IMR-90 (cell line): ENCODE results near the gene NUP50. TPM values are rescaled to one million over a fixed set of nuclear protein-coding genes. Genes with fewer than 3 reads are reported as not detected.

Experiments
- ATAC-seq: fragments of 200-7000 bp; cut with Tn5 transposase; 2 replicates; pipeline ENCODE4 v1.9.1; 2020; ENCODE audit warnings: low read depth, mild to moderate bottlenecking, moderate library complexity
- BruUV-seq: library from RNA; stranded (reverse); fragments of 400-500 nt; replicated peaks from 2 replicates; lab custom pipeline; 2021; lab: Mats Ljungman, UMichigan
- CTCF ChIA-PET: fragments of 300-600 bp; formaldehyde crosslinking; extraction: SDS; loops from one replicate; lab custom pipeline; 2021; ENCODE audit warnings: antibody characterized with exemption; lab: Yijun Ruan, JAX
- POLR2A ChIA-PET: fragments of 300-600 bp; sonication (Branson Sonifier 250); formaldehyde crosslinking; loops from one replicate; lab custom pipeline; 2022; ENCODE audit warnings: antibody characterized with exemption; ENCODE audit not compliant: unreplicated experiment; lab: Charles Lee
- DNase-seq: peaks from one replicate; pipeline ENCODE4 v3.0.0; 2013
- H2AFZ ChIP-seq: replicated peaks from 2 replicates; pipeline ENCODE3; 2013; ENCODE audit warnings: low read length, mild to moderate bottlenecking; ENCODE audit not compliant: poor library complexity
- H2AK5ac ChIP-seq: 2 replicates; pipeline ENCODE4 v1.6.1; 2013; ENCODE audit warnings: low read depth, low read length, inconsistent platforms
- H2AK9ac ChIP-seq: replicated peaks from 2 replicates; pipeline ENCODE3; 2013; ENCODE audit warnings: mild to moderate bottlenecking, low read depth, low read length, moderate library complexity; ENCODE audit not compliant: poor library complexity
- H2BK120ac ChIP-seq: 2 replicates; pipeline ENCODE4 v1.6.1; 2013; ENCODE audit warnings: low read depth, low read length, inconsistent platforms
- H2BK15ac ChIP-seq: 3 replicates; pipeline ENCODE4 v1.6.1; 2013; ENCODE audit warnings: low read depth, low read length, inconsistent platforms
- H2BK20ac ChIP-seq: 2 replicates; pipeline ENCODE4 v1.6.1; 2013; ENCODE audit warnings: low read depth, mild to moderate bottlenecking, inconsistent platforms, low read length, moderate library complexity
- H2BK5ac ChIP-seq: 2 replicates; pipeline ENCODE4 v1.6.1; 2013; ENCODE audit warnings: mild to moderate bottlenecking, low read depth, low read length, inconsistent platforms; ENCODE audit not compliant: poor library complexity, severe bottlenecking
- H3K14ac ChIP-seq: replicated peaks from 2 replicates; pipeline ENCODE4 v1.6.1; 2013; ENCODE audit warnings: low read depth, low read length, inconsistent platforms
- H3K18ac ChIP-seq: 2 replicates; pipeline ENCODE4 v1.6.1; 2013; ENCODE audit warnings: low read depth, low read length, control low read depth
- H3K23ac ChIP-seq: 2 replicates; pipeline ENCODE4 v1.6.1; 2013; ENCODE audit warnings: low read depth, low read length, inconsistent platforms
- H3K27ac ChIP-seq: 2 replicates; pipeline ENCODE4 v1.5.1; 2013; ENCODE audit warnings: mild to moderate bottlenecking, control low read depth, low read length; ENCODE audit not compliant: insufficient read depth
- H3K27me3 ChIP-seq: 2 replicates; pipeline ENCODE4 v1.6.1; 2013; ENCODE audit warnings: low read length; ENCODE audit not compliant: control insufficient read depth, insufficient read depth
- H3K36me3 ChIP-seq: 2 replicates; pipeline ENCODE4 v1.6.1; 2013; ENCODE audit warnings: low read length, mixed read lengths; ENCODE audit not compliant: control insufficient read depth, insufficient read depth
- H3K4ac ChIP-seq: 2 replicates; pipeline ENCODE4 v1.6.1; 2013; ENCODE audit warnings: low read depth, low read length, inconsistent platforms
- H3K4me1 ChIP-seq: 2 replicates; pipeline ENCODE4 v1.6.1; 2013; ENCODE audit warnings: low read length, mixed read lengths; ENCODE audit not compliant: control insufficient read depth, insufficient read depth
- H3K4me2 ChIP-seq: 2 replicates; pipeline ENCODE4 v1.6.1; 2013; ENCODE audit warnings: low read depth, mild to moderate bottlenecking, control low read depth, low read length, moderate library complexity
- H3K4me3 ChIP-seq: 2 replicates; pipeline ENCODE4 v1.5.1; 2013; ENCODE audit warnings: low read depth, mild to moderate bottlenecking, control low read depth, low read length, moderate library complexity; ENCODE audit not compliant: insufficient read depth
- H3K56ac ChIP-seq: 2 replicates; pipeline ENCODE4 v1.6.1; 2013; ENCODE audit warnings: low read length, inconsistent platforms; ENCODE audit not compliant: insufficient read depth; ENCODE audit errors: extremely low read depth
- H3K79me1 ChIP-seq, 2 experiments: 2 replicates each; pipeline ENCODE4 v1.6.1; 2013; ENCODE audit warnings: low read length in 2 of 2, inconsistent platforms in 1 of 2, low read depth in 1 of 2
- H3K9ac ChIP-seq: 2 replicates; pipeline ENCODE4 v1.6.1; 2013; ENCODE audit warnings: low read depth, low read length, control low read depth
- H3K9me1 ChIP-seq: 2 replicates; pipeline ENCODE4 v1.6.1; 2013; ENCODE audit warnings: low read length, inconsistent platforms; ENCODE audit not compliant: insufficient read depth
- H3K9me3 ChIP-seq: 2 replicates; pipeline ENCODE4 v1.6.1; 2013; ENCODE audit warnings: low read length; ENCODE audit not compliant: control insufficient read depth, insufficient read depth
- H4K20me1 ChIP-seq: 2 replicates; pipeline ENCODE4 v1.6.1; 2013; ENCODE audit warnings: low read length, inconsistent platforms; ENCODE audit not compliant: insufficient read depth
- H4K5ac ChIP-seq: 2 replicates; pipeline ENCODE4 v1.6.1; 2013; ENCODE audit warnings: mild to moderate bottlenecking, low read depth, low read length, control low read depth
- H4K8ac ChIP-seq, 2 experiments: 2 replicates each; pipeline ENCODE4 v1.6.1; 2013; ENCODE audit warnings: low read depth in 2 of 2, low read length in 2 of 2, control low read depth in 1 of 2, inconsistent platforms in 1 of 2
- H4K91ac ChIP-seq: 2 replicates; pipeline ENCODE4 v1.6.1; 2013; ENCODE audit warnings: low read depth, low read length, inconsistent platforms; ENCODE audit not compliant: insufficient read depth
- BHLHE40 ChIP-seq: fragments of 150-350 bp; IDR thresholded peaks from 2 replicates; pipeline ENCODE4 v1.6.1; 2016; ENCODE audit warnings: mild to moderate bottlenecking, low read depth, low read length
- WGBS, 2 experiments: methylation state at CpG; one replicate each; pipeline versions ENCODE4 v1.1.5 to v1.1.7; 2013; ENCODE audit warnings: missing lambda C conversion rate in 2 of 2; ENCODE audit not compliant: insufficient read length in 1 of 2; ENCODE audit errors: extremely low coverage in 2 of 2; 5-methylcytosine and 5-hydroxymethylcytosine counted together
- dilution Hi-C: fragments of 300-500 bp; cut with HindIII; formaldehyde crosslinking; loops from one replicate; pipeline ENCODE4 v1.14.3; 2018; ENCODE audit warnings: low sequenced_read_pairs; ENCODE audit not compliant: unreplicated experiment
- in situ Hi-C: fragments of 300-500 bp; cut with MboI; formaldehyde crosslinking; loops from 3 replicates; pipeline ENCODE4 v1.14.3; 2019; ENCODE audit warnings: low sequenced_read_pairs, inconsistent platforms, mixed read lengths
- intact Hi-C: fragments of 100-400 bp; cut with micrococcal nuclease; formaldehyde crosslinking; loops from 2 replicates; pipeline ENCODE4 v1.10.0; 2022
- polyA plus RNA-seq, 3 experiments: library from polyadenylated mRNA; depleted of rRNA; stranded (reverse); fragments of >200 nt; gene quantifications; 2 replicates each; pipeline ENCODE4 v1.2.3, GENCODE V29; 2012; ENCODE audit warnings: low replicate concordance in 1 of 3
- total RNA-seq: library from RNA; depleted of rRNA; stranded (reverse); fragments of >200 nt; gene quantifications from 2 replicates; pipeline ENCODE4 v1.2.3, GENCODE V29; 2012

Gene NUP50
- total and polyA plus RNA-seq, 2 of the 4 experiments (the other 2 are of a cell fraction), result 12.8 to 65.4 TPM

DNA sequence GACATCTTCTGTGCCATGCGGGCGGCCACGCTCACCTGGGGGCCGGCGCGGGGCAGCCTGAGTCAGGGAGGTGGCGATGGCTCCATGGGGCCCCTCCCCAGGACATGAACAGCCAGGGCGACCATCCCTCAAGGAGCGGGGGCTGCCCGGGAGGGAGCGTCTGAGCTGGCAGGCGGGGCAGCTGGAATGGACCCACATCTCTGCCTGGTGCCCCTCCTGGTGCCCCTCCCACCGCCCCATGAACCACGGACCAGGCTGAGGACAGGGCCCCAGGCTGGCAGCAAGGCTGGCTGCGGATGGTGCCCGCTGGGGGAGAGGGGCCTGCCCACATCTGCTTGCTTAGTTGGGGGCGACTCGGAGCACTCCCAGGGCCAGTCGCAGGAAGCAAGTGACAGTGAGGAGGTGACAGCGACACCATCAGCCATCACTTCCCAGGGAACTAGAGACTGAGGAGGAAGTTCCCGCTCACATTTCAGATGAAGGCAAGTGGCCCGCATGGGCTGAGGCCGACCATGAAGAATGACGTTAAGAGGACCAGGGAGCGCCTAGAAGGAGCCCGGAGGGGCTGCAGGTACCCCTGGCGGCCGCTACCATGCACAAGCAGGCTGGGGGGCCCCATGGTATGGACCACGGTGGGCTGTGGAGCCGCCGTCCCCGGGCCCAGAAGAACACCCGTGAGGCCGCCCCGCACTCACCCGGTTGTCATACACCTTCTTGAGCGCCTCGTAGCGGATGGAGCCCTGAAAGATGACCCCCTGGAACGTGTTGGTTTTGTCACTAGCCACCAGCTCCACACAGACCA is 39.6 kb downstream of the NUP50 start:
- BruUV-seq, result no TSS peak
- Histone ChIP-seq H2AFZ (no peak overlapping the region), H4K8ac (no peak overlapping the region), H3K27me3 (no peaks in the 10 kb centered on the region), H3K4ac (peak overlapping the region; percentile 91; the same call in 1 of the 2 replicates), H2AK5ac (peak overlapping the region; percentile 97), H3K36me3 (peaks cover 46% of the 10 kb centered on the region), H2BK5ac (no peak overlapping the region), H3K9me3 (no peaks in the 10 kb centered on the region), H2BK20ac (0 out of 2 replicates have a peak overlapping the region, but pooled peaks have one; percentile 10), H2BK15ac (peak overlapping the region; percentile 32; the same call in 1 of the 3 replicates), H3K14ac (no peak overlapping the region), H3K9me1 (peaks cover 22% of the 10 kb centered on the region), H2BK120ac (peak overlapping the region; percentile 21; the same call in 1 of the 2 replicates), H3K9ac (no peak overlapping the region), H3K27ac (no peak overlapping the region), H3K4me1 (peaks cover 26% of the 10 kb centered on the region), H3K23ac (no peak overlapping the region), H4K20me1 (peaks cover 32% of the 10 kb centered on the region), H3K4me2 (no peak overlapping the region), H3K18ac (no peak overlapping the region), H4K91ac (no peak overlapping the region), H4K5ac (no peak overlapping the region), H3K4me3 (no peak overlapping the region), H2AK9ac (peak overlapping the region; percentile 58), H3K79me1 (peaks cover 0 to 30% of the 10 kb centered on the region in 2 experiments; a peak in 3 of 4 replicates), H3K56ac (no peak overlapping the region)
- dilution Hi-C loops, result no loop called here
- in situ Hi-C loops, result no loop called here
- intact Hi-C loops, result loop anchor here (5.0 kb wide), 1 partner anchor 101 kb away; no protein-coding TSS in a partner anchor
- CTCF ChIA-PET, result no interaction called here
- DNase-seq (no peak), ATAC-seq (no peak)
- WGBS, 2 experiments, result 95% methylated on average over 8 of the region's 40 CpGs; no CpG with 5 or more reads in 1 of the 2 experiments
- no peak for TF ChIP-seq BHLHE40
- POLR2A ChIA-PET, result no interaction called here
